ENCODE measurements around the gene RALGDS.

- TF ChIP-seq EGR1 (IDR thresholded peaks at IDR 0.05), result no peak
- TF ChIP-seq, protein P1, sequence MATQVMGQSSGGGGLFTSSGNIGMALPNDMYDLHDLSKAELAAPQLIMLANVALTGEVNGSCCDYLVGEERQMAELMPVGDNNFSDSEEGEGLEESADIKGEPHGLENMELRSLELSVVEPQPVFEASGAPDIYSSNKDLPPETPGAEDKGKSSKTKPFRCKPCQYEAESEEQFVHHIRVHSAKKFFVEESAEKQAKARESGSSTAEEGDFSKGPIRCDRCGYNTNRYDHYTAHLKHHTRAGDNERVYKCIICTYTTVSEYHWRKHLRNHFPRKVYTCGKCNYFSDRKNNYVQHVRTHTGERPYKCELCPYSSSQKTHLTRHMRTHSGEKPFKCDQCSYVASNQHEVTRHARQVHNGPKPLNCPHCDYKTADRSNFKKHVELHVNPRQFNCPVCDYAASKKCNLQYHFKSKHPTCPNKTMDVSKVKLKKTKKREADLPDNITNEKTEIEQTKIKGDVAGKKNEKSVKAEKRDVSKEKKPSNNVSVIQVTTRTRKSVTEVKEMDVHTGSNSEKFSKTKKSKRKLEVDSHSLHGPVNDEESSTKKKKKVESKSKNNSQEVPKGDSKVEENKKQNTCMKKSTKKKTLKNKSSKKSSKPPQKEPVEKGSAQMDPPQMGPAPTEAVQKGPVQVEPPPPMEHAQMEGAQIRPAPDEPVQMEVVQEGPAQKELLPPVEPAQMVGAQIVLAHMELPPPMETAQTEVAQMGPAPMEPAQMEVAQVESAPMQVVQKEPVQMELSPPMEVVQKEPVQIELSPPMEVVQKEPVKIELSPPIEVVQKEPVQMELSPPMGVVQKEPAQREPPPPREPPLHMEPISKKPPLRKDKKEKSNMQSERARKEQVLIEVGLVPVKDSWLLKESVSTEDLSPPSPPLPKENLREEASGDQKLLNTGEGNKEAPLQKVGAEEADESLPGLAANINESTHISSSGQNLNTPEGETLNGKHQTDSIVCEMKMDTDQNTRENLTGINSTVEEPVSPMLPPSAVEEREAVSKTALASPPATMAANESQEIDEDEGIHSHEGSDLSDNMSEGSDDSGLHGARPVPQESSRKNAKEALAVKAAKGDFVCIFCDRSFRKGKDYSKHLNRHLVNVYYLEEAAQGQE (IDR thresholded peaks at IDR 0.05; ENCODE audit: low read depth), result no peak
- TF ChIP-seq NFIC (IDR thresholded peaks at IDR 0.05), result no peak
- no peak for TF ChIP-seq CREB1 (IDR thresholded peaks at IDR 0.05; ENCODE audit: low read depth)
- no peak for TF ChIP-seq EP300 (IDR thresholded peaks at IDR 0.05; ENCODE audit: borderline replicate concordance)
- TF ChIP-seq MAX (IDR thresholded peaks at IDR 0.05), result no peak
- no peak for TF ChIP-seq RAD21 (IDR thresholded peaks at IDR 0.05; ENCODE audit: low read depth)
- no peak for TF ChIP-seq FOXM1 (IDR thresholded peaks at IDR 0.05; ENCODE audit: borderline replicate concordance, low read depth)
- TF ChIP-seq CEBPB (IDR thresholded peaks at IDR 0.05), result no peak
These were observed 2.9 kb downstream of the RALGDS start for GRCh38 chr9:133118179-133118520.
